NCI-H1092 treated with DMSO at 0.1 percent for 48 hours (cell line): ENCODE data around the gene TOGARAM1.
A peak's percentile ranks its signal among the peaks of the same experiment; 100 is the strongest.
"Not testable (repeated sequence)": the region's sequence is repeated elsewhere in the genome, so short reads cannot be mapped to it uniquely, and the experiment has no call there.

Experiments used
- DNase-seq: peaks from one replicate; lab custom pipeline; 2025; lab: John Stamatoyannopoulos, UW

The TOGARAM1 gene

GRCh38 chr14:45044638-45045037 lies 82.6 kb downstream of the TOGARAM1 start:
- no peak for DNase-seq

GRCh38 chr14:45048385-45048784 lies 86.4 kb downstream of the TOGARAM1 start:
- DNase-seq: no peak

DNA sequence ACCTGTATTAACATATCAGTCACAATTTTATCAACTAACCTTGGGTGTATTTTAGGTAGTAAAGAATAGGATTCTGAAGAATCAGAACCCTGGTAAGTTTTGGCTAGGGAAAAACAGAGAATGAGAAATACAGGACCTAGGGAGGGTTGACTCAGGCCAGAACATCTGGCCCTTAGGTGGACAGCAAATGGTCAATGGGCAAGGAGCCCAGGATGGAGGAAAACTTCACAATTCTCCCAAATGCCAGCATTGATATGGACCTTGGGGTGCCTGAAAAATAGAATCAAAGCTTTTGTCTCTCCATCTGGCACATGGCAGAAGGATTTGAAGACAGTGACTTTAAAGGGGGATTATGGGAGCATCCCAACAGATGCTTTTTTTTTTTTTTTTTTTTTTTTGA lies 89.2 kb downstream of the TOGARAM1 start:
- DNase-seq: no peak

- no peak for DNase-seq
These were observed 89.9 kb downstream of the TOGARAM1 start for GRCh38 chr14:45051896-45052295.

DNA sequence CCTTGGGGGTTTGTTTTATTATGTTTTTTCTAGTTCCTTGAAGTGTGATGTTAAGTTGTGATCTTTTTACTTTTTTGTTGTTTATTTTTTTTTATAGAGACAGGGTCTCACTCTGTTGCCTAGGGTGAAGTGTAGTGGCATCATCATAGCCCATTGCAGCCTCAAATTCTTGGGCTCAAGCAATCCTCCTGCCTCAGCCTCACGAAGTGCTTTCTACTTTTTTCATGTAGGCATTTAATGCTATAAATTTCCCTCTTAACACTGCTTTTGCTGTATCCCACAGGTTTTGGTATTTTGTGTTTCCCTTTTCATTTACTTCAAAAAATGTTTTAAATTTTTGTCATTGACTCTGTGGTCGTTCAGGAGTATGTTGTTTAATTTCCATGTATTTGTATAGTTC lies 95.4 kb downstream of the TOGARAM1 start:
- DNase-seq: no peak

DNA sequence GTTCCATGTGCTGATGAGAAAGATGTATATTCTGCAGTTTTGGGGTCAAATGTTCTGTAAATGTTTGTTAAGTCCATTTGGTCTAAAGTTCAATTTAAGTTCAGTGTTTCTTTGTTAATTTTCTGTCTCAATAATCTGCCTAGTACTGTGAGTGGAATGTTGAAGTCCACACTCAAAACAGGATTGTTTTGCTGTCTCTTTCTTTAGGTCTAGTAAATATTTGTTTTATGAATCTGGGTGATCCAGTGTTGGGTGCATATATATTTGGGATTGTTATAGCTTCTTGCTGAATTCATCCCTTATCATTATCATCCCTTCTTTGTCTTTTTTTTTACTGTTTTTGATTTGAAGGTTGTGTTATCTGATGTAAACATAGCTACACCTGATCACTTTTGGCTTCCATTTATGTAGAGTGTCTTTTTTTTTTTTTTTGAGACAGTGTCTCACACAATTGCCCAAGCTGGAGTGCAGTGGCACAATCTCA lies 95.9 kb downstream of the TOGARAM1 start:
- DNase-seq: no peak

DNA sequence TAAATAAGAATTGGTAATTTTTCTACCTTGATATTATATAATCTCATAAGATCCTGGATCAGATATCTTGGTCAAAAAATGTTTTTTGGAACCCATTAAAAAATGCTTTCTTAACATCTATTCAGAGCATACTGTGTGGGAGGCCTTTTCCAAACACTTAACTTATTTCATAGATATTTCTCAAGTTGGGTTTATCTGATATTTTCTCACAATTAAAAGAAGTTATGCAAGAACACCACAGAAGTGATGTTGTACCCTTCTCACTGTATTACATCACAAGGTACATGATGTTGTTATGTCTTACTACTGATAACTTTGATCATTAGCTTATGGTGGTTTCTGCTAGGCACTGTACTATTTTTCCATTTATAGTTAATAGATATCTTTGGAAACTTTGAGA lies 98.6 kb downstream of the TOGARAM1 start:
- DNase-seq: no peak

- DNase-seq: no peak
These were observed 103.5 kb downstream of the TOGARAM1 start for GRCh38 chr14:45065540-45065939.

DNA sequence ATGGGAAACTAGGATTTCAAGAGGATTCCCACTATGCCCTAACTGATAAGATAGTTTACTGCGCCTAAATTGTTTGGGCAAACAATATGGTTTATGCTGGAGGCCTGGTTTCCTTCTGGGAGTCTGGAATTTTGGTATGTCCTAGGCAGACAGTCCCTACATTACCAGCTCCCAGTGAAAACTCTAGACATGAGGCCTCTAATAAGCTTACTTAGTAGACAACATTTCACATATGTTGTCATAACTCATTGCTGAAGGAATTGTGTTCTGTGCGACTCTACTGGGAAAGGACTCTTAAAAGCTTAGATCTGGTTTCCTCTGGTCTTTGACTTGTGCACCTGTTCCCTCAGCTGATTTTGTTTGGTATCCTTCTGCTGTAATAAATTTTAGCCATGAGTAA lies 104.0 kb downstream of the TOGARAM1 start:
- no peak for DNase-seq

DNA sequence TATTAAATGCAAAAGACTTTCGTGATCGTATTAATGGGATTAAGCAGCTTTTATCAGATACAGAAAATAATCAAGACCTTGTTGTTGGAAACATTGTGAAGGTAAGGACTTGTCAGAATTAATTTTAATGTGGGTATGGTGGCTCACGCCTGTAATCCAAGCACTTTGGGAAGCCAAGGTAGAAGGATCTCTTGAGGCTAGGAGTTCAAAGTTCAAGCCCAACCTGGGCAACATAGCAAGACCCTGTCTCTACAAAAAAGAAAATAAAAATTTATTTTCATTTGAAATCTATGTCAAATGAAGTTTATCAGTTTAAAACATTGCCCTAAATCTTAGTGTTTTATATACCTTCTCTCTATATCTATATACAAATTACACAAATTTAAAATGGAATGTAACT lies 104.7 kb downstream of the TOGARAM1 start:
- DNase-seq: no peak

DNA sequence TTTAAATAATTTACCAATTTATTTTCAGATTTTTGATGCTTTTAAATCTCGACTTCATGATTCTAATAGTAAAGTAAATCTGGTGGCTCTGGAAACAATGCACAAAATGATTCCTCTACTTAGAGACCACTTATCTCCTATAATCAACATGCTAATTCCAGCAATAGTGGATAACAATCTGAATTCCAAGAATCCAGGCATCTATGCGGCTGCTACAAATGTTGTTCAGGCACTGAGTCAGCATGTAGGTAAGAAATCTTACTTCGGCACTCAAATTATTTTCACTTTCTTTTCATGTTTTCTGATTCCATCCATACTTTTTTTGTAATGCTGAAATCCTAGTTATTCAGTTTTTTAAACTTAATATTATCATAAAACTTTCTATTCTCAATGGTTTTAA lies 106.4 kb downstream of the TOGARAM1 start:
- DNase-seq: no peak

DNA sequence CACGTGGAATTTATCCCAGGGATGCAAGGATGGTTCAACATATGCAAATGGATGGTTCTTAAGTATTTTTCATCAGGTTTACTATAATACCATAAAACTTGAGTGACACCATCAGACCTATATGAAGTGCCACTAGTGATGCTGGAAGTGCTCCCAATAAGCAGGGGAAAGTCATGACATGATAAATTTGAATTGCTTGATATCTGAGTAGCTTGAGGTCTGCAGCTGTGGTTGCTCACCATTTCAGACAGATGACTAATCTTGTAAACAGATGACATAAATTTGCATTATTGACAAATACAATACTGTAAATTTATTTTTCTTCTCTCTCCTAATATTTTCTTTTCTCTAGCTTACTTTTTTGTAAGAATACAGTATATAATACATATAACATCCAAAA lies 108.2 kb downstream of the TOGARAM1 start:
- DNase-seq: no peak

- no peak for DNase-seq
These were observed 110.1 kb downstream of the TOGARAM1 start for GRCh38 chr14:45072126-45072525.

DNA sequence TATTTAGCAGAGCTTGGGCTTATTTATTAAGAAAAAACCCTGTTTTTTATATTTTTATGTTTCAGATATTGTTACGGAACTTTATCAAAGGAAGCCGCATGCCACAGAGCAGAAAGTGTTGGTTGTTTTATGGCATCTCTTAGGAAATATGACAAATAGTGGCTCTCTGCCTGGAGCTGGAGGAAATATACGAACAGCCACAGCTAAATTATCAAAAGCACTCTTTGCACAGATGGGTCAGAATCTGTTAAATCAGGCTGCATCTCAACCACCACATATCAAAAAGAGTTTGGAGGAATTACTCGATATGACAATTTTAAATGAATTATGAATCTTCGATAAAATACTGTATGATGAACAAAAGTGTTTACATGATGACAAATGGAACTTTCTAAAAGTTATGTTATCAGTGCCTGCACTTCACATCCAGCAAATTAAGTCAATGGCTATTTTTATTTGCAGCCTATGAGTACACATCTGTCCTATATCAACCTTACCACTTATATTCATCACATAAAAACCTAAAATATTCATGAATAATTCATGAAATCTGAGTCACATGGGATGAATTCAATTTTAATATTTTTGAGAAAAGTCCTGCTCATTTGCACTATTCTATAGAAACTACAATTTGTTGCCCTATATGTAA lies 111.4 kb downstream of the TOGARAM1 start:
- DNase-seq: no peak

GRCh38 chr14:45078323-45078722 lies 116.3 kb downstream of the TOGARAM1 start:
- no peak for DNase-seq

DNA sequence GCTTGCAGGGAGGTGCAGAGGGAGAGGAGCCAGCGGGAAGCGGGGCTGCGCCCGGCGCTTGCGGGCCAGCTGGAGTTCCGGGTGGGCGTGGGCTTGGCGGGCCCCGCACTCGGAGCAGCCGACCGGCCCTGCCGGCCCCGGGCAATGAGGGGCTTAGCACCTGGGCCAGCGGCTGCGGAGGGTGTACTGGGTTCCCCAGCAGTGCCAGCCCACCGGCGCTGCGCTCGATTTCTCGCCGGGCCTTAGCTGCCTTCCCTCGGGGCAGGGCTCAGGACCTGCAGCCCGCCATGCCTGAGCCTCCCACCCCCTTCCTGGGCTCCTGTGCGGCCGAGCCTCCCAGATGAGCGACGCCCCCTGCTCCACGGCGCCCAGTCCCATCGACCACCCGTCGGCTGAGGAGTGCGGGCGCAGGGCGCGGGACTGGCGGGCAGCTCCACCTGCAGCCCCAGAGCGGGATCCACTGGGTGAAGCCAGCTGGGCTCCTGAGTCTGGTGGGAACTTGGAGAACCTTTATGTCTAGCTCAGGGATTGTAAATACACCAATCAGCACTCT lies 118.5 kb downstream of the TOGARAM1 start:
- DNase-seq: not testable (repeated sequence)

- not testable (repeated sequence) for DNase-seq
These were observed 119.1 kb downstream of the TOGARAM1 start for GRCh38 chr14:45081096-45081495.

GRCh38 chr14:45082420-45082819 lies 120.4 kb downstream of the TOGARAM1 start:
- no peak for DNase-seq

GRCh38 chr14:45083617-45083975 lies 121.6 kb downstream of the TOGARAM1 start:
- DNase-seq: peak; percentile 32

- peak; percentile 95 for DNase-seq
These were observed 122.2 kb downstream of the TOGARAM1 start, which contains the start of gene PRPF39 for GRCh38 chr14:45083976-45084722. Gene PRPF39, plus strand, starts transcription at chr14:45084116. Its CDS starts 11,124 bp downstream, at chr14:45095240.

- no peak for DNase-seq
These were observed 123.0 kb downstream of the TOGARAM1 start for GRCh38 chr14:45084946-45085346.

- no peak for DNase-seq
These were observed 127.8 kb downstream of the TOGARAM1 start for GRCh38 chr14:45089813-45090212.

GRCh38 chr14:45091710-45092109 lies 129.7 kb downstream of the TOGARAM1 start:
- DNase-seq: no peak
